Measurements from ENCODE around the gene ANKRD42.

DNA sequence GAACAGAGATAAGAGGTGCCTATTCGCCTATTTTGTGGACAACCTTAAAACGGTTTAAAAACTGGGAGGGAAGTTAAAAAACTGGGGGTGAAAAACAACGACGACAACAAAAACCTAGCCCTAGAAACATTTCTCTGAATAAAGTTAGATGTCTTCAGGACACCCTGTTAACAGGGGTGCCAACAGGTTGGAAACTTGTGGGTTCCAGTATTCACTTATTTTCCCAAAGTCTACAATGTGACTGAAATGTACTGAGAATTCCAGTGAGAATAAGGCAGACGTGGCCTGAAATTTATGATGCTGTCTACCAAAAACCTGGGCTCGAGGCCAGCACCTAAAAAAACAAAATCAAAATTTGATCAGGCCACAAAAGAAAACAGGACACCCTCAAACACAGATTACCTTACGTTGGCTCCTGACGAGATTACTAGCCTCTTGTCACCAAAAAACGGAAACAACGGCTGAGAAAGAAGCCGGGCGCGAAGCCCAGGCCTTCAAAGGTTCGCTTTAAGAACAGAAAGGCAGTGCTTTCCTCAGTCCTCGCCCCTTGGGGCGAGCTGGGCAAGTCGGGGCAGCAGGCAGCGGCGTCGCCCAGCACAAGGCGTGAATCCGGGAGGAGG lies 91.7 kb downstream of the ANKRD42 start:
- TF ChIP-seq, protein P1, sequence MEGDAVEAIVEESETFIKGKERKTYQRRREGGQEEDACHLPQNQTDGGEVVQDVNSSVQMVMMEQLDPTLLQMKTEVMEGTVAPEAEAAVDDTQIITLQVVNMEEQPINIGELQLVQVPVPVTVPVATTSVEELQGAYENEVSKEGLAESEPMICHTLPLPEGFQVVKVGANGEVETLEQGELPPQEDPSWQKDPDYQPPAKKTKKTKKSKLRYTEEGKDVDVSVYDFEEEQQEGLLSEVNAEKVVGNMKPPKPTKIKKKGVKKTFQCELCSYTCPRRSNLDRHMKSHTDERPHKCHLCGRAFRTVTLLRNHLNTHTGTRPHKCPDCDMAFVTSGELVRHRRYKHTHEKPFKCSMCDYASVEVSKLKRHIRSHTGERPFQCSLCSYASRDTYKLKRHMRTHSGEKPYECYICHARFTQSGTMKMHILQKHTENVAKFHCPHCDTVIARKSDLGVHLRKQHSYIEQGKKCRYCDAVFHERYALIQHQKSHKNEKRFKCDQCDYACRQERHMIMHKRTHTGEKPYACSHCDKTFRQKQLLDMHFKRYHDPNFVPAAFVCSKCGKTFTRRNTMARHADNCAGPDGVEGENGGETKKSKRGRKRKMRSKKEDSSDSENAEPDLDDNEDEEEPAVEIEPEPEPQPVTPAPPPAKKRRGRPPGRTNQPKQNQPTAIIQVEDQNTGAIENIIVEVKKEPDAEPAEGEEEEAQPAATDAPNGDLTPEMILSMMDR (IDR thresholded peaks at IDR 0.05): no peak
- TF ChIP-seq POLR2AphosphoS5 (IDR thresholded peaks at IDR 0.05): no peak
- TF ChIP-seq EP300 (IDR thresholded peaks at IDR 0.05; ENCODE audit: low read depth): no peak

Data from transverse colon (tissue), 4 donors.